NK-92 (cell line): Measurements from ENCODE around the gene ROR2.
"Not testable (repeated sequence)": the region's sequence is repeated elsewhere in the genome, so short reads cannot be mapped to it uniquely, and the experiment has no call there.

Experiments
- DNase-seq: peaks from one replicate; lab custom pipeline; 2025; ENCODE audit not compliant: unreplicated experiment; lab: John Stamatoyannopoulos, UW

ROR2 gene

DNA sequence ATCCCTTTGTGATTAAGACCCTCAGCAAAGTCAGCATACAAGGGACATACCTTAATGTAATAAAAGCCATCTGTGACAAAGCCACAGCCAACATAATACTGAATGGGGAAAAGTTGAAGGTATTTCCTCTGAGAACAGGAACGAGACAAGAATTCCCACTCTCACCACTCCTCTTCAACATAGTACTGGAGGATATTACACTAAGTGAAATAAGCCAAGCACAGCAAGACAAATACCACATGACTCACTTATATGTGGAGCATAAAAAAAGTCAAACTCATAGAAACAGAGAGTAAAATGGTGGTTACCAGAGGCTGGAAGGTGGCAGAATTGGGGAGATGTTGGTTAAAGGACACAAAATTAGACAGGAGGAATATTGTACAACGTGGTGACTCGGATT lies 408.3 kb downstream of the ROR2 start:
- DNase-seq, result no peak

DNA sequence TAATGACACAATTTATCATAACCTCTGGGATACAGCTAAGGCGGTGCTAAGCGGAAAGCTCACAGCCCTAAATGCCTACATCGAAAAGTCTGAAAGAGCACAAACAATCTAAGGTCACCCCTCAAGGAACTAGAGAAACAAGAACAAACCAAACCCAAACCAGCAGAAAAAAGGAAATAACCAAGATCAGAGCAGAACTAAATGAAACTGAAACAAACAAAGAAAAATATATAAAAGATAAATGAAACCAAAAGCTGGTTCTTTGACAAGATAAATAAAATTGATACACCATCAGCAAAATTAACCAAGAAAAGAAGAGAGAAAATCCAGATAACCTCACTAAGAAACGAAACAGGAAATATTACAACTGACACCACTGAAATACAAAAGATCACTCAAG lies 409.5 kb downstream of the ROR2 start:
- not testable (repeated sequence) for DNase-seq

DNA sequence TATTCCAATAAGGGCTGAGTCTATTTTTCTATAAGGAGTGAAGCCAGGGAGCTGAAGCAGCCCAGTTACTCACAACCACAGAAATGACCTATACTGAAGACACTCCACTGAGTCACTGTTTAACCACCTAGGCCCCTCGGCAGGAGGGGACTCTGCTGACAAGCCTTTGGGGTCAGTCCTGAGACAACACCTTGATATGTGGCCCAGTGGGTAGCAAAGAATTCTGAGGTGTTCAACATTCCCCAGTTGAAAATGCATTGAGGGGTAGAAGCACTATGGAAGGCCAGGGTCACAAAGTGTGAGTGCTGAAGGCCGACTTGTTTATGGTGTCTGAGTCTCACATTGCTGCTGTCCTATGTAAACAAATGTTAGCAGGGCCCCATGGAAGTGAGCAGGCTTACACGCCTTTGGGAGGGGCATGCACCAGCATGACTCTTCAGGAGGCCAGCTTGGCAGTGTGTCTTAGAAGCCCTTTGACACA lies 413.8 kb downstream of the ROR2 start:
- no peak for DNase-seq

DNA sequence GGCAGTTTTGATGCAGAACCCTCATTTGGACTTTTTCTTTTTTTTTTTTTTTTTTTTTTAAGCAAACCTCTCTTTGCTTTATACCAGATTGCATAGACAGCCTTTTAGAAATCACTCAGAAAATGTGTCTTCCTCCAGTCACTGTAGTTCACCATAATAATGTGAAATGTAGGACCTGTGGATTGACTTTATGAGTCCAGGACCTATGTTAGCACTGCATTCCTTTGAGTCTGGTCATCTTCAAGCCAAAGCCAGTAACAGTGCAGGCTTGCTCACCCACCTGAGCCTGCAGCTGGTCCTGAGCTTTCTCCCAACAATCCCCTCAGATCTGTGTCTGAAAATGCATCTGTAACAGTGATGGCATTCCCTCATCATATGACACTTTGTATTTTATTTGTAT lies 415.7 kb downstream of the ROR2 start:
- no peak for DNase-seq

DNA sequence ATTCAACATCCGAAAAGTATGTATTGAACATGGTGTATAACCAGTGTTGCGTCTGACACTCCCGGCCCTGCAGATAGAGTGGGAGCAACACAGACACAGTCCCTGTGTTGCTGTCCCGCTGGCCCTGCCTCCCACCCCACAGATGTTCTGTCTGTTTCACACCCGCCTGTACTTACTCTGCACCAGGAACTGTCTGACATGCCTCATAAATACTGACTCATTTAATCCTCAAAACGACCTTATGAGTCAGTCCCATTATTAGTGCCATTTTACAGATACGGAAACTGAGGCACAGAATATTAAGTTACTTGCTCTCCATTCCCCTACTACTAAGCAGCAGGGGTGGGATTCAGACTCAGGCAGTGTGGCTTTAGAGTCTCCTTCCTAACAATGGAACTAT lies 416.6 kb downstream of the ROR2 start:
- DNase-seq, result no peak

DNA sequence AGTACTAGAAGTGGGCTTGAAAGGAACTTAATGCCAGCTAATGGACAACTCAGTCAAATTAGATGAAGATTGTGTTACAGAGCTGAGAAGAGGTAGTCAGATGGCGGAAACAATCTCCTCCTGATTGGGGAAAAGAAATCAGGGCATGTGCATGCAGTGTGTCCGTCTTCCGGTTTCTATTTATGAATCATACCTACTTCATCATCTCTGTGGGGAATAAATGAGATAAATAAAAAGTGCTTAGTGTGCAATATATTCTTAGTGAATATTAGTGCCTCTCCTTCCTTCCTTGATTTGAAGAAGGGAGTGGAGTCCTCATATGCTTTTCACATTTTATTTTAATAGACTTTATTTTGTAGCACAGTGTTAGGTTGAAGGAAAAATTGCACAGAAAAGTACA lies 417.7 kb downstream of the ROR2 start:
- DNase-seq, result no peak

DNA sequence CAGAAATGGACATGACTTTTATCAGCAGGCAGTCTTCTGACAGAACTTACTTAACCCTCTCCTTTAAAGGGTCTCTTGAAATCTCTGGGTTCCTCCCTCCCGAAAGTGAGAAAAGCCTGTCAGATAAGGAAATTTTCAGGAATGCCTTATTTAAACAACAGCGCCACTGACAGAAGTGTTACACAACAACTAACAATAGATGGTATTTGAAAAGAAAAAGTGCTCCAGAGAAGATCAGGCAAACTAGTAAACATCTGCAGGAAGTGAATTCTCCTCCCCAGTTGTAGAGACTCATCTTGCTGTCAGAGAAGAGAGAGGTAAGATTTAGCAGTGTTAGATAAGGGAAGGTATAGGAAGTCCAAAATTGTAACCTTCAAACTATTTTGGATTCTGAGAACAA lies 419.2 kb downstream of the ROR2 start:
- DNase-seq, result no peak

DNA sequence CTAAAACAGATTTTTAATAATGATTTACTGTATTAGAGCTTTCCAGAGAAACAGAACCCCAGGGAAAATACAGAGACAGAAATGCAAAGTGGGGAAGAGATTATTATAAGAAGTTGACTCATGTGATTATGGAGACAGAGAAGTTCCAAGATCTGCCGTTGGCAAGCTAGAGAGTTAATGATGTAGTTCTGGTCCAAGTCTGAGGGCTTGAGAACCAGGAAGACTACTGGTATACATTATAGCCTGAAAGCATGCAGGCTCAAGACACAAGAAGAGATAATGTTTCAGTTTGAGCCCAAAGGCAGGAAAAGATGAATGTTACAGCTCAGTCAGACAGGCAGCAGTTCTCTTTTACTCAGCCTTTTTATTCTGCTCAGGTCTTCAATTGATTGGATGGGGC lies 427.5 kb downstream of the ROR2 start:
- no peak for DNase-seq

DNA sequence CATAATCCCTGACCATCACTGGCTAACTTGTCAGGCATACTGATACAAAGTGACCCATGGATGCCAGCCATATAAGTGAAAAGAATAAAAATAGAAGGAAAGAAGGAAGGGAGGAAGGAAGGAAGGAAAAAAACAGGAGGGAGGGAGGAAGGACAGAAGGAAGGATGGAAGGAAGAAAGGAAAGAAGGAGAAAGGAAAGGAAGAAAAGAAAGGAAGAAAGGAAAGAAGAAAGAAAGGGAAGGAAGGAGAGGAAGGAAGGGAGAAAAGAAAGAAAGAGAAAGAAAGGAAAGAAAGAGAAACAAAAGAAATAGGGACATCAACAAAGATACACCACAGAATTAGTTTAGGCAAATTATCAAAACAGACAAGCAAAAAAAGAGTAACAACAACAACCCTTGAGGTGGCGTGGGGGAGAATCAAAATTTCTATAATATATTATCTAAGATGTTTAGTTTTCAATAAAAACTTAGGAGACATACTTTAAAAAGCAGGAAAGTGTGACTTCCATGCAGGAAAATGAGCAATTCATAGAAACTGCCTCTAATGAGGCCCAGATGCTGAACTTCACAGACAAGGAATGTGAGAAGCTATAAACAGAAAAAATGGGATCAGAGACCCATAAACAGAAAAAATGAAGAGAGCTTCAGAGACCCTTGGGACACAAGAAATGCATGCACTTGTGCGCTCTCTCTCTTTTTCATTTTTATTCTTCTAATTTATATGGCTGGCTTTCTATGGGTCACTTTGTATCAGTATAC lies 430.3 kb downstream of the ROR2 start:
- no peak for DNase-seq

DNA sequence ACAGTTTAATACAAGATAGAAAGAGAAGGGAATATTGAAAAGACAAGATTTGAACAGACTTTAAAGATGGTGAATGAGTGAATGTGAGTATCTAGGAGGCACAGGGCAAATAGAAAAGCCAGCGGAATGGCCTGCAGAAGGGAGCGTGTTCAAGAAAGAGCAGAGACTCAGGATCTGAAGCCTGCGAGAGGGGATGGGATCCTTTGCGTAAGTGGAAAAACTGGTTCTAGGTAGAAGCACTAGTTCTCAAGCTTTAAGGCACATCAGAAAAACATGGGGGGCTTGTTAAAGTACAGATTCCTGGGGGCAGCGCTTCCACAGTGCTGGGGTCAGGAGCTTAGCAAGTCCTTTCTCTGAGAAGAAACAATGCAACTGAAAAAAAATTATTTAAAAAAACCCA lies 431.6 kb downstream of the ROR2 start:
- no peak for DNase-seq

DNA sequence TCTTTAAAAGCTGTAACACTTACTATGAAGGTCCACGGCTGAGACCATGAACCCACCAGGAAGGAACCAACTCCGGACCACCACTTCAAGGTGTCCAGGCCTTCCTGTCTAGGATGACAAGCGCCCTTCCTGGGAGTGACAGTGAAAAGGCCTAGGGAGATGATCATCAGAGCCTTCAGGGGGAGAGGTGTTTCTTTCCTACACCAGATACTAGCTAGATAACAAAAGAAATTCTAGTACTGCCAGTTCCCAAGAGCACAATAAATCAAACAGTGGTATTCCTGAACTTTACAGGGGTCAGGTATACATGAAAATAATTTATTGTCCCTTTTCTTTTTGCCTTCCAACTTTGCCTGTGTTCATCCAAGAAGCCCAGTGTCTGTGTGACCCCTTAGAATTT lies 432.2 kb downstream of the ROR2 start:
- DNase-seq, result no peak

DNA sequence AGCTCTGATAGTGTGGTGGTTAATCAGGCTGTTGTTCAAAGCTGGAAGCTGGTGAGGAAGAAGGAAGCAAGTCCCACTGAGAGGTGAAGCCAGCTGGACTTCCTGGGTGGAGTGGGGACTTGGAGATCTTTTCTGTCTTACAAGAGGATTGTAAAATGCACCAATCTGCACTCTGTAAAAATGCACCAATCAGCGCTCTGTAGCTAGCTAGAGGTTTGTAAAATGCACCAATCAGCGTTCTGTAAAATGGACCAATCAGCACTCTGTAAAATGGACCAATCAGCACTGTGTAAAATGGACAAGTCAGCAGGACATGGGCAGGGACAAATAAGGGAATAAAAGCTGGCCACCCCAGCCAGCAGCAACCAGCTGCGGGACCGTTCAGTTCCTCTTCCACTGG lies 432.7 kb downstream of the ROR2 start:
- not testable (repeated sequence) for DNase-seq

DNA sequence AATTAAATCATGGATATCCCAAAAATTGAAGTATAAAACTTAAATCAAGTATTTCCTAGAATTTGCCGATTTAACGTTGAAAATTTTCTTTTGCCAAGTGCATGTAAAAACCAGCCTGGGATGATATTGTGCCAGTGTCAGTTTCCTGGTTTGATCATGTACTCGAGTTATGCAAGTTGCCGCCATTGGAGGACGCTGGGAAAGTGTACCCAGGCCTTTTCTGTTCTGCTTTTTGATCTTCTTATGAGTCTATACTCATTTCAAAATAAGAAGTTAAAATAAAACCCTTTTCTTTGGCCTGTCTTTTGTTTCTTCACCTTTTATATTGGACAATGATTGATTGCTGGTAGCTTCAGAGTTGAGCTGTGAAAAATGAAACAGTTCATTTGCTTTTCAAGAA lies 433.3 kb downstream of the ROR2 start:
- DNase-seq, result no peak

DNA sequence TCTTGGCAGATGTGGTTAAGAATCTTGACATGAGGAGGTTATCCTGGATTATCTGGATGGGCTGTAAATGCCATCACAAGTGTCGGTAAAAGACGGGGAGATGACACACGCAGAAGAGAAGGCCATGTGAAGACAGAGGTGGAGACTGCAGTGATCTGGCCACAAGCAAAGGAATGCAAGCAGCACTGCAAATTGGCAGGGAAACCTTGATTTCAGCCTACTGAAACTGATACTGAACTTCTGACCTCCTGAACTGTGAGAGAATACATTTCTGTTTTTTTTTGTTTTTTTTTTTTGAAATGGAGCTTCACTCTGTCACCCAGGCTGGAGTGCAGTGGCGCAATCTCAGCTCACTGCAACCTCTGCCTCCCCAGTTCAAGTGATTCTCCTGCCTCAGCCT lies 433.9 kb downstream of the ROR2 start:
- DNase-seq, result no peak

DNA sequence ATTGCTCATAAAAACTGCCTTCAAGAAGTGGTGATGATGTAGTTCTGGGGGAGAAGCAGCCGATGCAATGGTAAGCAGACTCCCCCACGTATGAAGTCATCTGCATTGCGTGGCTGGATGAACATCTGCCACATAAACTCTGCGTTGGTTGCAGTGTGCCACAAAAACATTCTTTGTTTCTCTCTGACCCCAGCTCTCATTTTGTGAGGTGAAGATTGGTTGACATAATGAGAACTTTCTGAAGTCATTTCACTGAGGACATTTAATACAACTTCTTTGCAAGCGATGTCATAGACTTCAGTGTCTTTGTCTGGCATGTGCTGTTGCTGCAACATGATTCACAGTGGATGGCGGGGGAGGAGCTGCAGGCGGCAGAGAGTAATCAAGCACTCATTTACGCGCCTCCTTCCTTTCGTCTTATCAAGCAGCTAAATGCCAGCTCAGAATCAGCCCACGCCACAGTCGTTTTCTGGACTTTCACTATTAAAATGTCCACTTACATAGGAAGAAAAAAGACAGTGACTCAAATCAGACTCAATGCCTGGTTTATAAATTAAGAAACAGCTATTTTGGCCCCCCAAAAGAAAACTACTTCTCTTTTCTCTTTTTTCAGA lies 434.8 kb downstream of the ROR2 start:
- DNase-seq, result no peak
